Spinal cord (tissue), 10 donors: Measurements from ENCODE around the gene AMN. TPM values are rescaled to one million over a fixed set of nuclear protein-coding genes. Genes with fewer than 3 reads are reported as not detected.

ENCODE experiments used
- DNase-seq, 6 donors: peaks; one replicate each; pipeline versions ENCODE4 v3.0.0 to v3.0.0-alpha.2; 2013 to 2015; ENCODE audit warnings: low spot score in 6 of 6, low read depth in 4 of 6
- H3K27ac ChIP-seq: one replicate; pipeline ENCODE4 v1.5.1; 2013; ENCODE audit warnings: low read depth, low read length, control low read depth
- H3K27me3 ChIP-seq: one replicate; pipeline ENCODE4 v1.6.1; 2013; ENCODE audit warnings: low read length; ENCODE audit not compliant: control insufficient read depth, insufficient read depth
- H3K36me3 ChIP-seq: one replicate; pipeline ENCODE4 v1.6.1; 2013; ENCODE audit warnings: low read length; ENCODE audit not compliant: control insufficient read depth, insufficient read depth
- H3K4me1 ChIP-seq: one replicate; pipeline ENCODE4 v1.6.1; 2013; ENCODE audit warnings: low read length; ENCODE audit not compliant: control insufficient read depth, insufficient read depth
- H3K4me3 ChIP-seq: one replicate; pipeline ENCODE4 v1.5.1; 2013; ENCODE audit warnings: low read depth, low read length, control low read depth
- H3K9me3 ChIP-seq: one replicate; pipeline ENCODE4 v1.6.1; 2013; ENCODE audit warnings: low read length; ENCODE audit not compliant: control insufficient read depth, insufficient read depth
- WGBS: methylation state at CpG from one replicate; pipeline ENCODE4 v1.1.5; 2013; ENCODE audit warnings: missing lambda C conversion rate; ENCODE audit not compliant: insufficient coverage; 5-methylcytosine and 5-hydroxymethylcytosine counted together
- polyA plus RNA-seq, 2 donors: library from polyadenylated mRNA; unstranded; fragments of 120-200 nt; gene quantifications; one replicate each; pipeline ENCODE4 v1.2.1, GENCODE V29; 2013; ENCODE audit not compliant: insufficient read length in 2 of 2
- total RNA-seq, 2 donors: library from RNA; depleted of rRNA in 1 of 2; stranded (reverse); fragments of 120-200 nt in 1 of 2; fragments of >200 nt in 1 of 2; gene quantifications; one replicate each; pipeline versions ENCODE4 v1.2.3 to v1.2.4, GENCODE V29; 2013 to 2014
- donor health status: healthy.

Gene AMN
- total and polyA plus RNA-seq, 4 donors = 0.20 to 4.0 (median 1.5) TPM

GRCh38 chr14:102965282-102965681 is 42.8 kb downstream of the AMN start:
- Histone ChIP-seq H3K4me1 (peaks cover 15% of the 10 kb centered on the region), H3K4me3 (no peak overlapping the region), H3K27ac (no peak overlapping the region), H3K36me3 (peaks cover 87% of the 10 kb centered on the region), H3K9me3 (no peaks in the 10 kb centered on the region), H3K27me3 (no peaks in the 10 kb centered on the region)
- WGBS = no CpG with 5 or more reads among the region's 3 CpGs
- DNase-seq = no peak

GRCh38 chr14:102965971-102966655 is 43.6 kb downstream of the AMN start:
- H3K9me3 ChIP-seq = no peaks in the 10 kb centered on the region
- H3K4me1 ChIP-seq = peaks cover 15% of the 10 kb centered on the region
- H3K4me3 ChIP-seq = no peak overlapping the region
- WGBS = 93% methylated on average over 16 of the region's 20 CpGs
- no peak for DNase-seq
- H3K27ac ChIP-seq = no peak overlapping the region
- H3K36me3 ChIP-seq = peaks cover 78% of the 10 kb centered on the region
- H3K27me3 ChIP-seq = no peaks in the 10 kb centered on the region

DNA sequence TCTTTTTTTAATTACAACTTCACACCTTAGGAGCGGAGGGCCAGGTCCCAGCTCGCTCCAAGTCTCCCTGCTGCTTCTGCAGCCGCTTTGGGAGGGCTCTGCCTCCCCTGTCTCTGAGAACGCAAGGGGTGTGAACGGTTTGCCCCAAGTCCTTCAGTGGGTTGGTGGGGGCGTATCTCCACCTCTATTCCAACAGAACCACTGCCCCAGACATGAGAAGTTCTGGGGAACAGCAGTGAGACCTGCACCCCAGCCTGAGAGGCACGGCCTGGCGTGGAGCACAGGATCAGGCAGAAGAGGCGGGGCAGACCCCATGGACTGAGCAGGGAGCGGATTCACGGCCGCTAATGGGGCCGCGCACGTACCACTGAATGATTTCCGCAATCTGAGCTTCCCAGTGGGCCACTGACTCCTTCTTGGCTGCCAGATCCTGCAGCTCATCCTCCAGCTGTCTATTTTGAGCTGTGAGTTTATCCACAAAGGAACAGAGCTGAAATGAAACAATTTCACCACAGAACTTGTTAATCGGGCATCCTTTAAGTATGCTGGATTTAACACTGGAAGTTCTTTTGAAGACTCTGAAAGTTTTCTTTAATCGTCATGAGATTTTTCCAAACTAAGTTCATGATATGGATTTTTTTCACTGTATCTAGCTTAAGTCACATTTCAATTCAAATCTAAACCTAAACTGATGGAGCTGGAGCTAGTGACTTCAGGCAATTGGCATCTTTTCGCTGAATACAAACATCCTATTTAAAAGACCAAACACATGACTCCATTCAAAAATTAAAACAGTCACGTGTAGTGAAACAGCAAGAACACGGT is 44.4 kb downstream of the AMN start:
- no peak overlapping the region for H3K27ac ChIP-seq
- no peaks in the 10 kb centered on the region for H3K9me3 ChIP-seq
- H3K36me3 ChIP-seq = peaks cover 77% of the 10 kb centered on the region
- no peak for DNase-seq
- H3K4me3 ChIP-seq = no peak overlapping the region
- WGBS = 86% methylated on average over 17 of the region's 21 CpGs
- peaks cover 15% of the 10 kb centered on the region for H3K4me1 ChIP-seq
- H3K27me3 ChIP-seq = no peaks in the 10 kb centered on the region

DNA sequence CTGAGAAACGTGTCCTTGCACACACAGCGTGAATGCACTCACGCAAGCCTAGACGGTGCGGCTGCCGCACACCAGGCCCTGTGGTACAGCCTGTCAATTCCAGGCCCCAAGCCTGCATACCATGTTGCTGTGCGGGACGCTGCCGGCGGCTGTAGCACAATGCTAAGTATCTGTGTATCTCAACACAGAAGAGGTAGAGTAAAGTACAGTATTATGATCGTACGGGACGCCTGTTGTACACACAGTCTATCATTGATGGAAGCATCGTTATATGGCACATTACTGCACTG is 45.0 kb downstream of the AMN start:
- H3K36me3 ChIP-seq = peaks cover 77% of the 10 kb centered on the region
- no peak for DNase-seq
- H3K4me3 ChIP-seq = no peak overlapping the region
- H3K4me1 ChIP-seq = peaks cover 15% of the 10 kb centered on the region
- H3K27me3 ChIP-seq = no peaks in the 10 kb centered on the region
- H3K27ac ChIP-seq = no peak overlapping the region
- 78% methylated on average over 9 of the region's 14 CpGs for WGBS
- H3K9me3 ChIP-seq = no peaks in the 10 kb centered on the region

GRCh38 chr14:102968306-102968705 is 45.8 kb downstream of the AMN start:
- no peak for DNase-seq
- H3K36me3 ChIP-seq = peaks cover 78% of the 10 kb centered on the region
- H3K4me3 ChIP-seq = no peak overlapping the region
- no peaks in the 10 kb centered on the region for H3K27me3 ChIP-seq
- H3K9me3 ChIP-seq = no peaks in the 10 kb centered on the region
- H3K4me1 ChIP-seq = peaks cover 15% of the 10 kb centered on the region
- H3K27ac ChIP-seq = no peak overlapping the region
- WGBS = 96% methylated on average over 13 of the region's 13 CpGs

DNA sequence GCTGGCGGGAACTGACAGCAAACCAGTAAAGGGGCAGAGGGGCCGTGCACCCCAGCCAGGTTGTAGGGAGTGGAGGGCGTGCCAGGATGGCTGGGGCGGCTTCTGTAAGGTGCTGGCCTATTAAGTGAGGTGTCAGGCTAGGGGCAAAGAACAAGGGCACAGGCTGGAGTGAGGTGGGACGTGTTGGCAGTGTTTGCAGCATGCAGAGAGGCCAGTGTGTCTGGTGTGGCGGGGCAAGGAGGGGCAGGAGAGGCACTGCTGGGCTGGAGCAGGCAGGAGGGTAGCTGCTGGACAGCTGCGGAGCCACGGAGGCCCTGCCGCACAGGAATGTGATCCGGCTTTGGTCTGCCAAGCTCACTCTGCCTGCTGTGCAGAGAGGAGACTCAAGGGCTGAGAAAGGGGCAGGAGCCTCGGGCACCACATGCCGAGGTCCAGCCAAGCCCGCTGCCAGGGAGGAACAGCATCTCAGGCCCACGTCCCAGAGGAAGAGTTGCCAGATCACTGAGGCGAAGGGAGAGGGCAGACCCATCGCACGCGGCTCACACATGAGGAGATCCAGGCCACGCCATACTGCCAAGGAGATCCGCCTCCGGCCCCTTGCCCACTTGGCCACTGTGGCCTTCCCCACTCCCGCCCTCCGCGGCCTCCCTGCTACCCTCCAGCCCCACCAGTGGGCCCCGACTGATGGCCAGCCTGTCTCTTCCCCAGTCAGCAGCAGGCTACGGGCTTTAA is 46.8 kb downstream of the AMN start:
- Histone ChIP-seq H3K27me3 (no peaks in the 10 kb centered on the region), H3K36me3 (peaks cover 78% of the 10 kb centered on the region), H3K9me3 (no peaks in the 10 kb centered on the region), H3K4me3 (no peak overlapping the region), H3K4me1 (peaks cover 15% of the 10 kb centered on the region), H3K27ac (no peak overlapping the region)
- WGBS = 91% methylated on average over 25 of the region's 26 CpGs
- DNase-seq = no peak

- H3K4me3 ChIP-seq = no peak overlapping the region
- no peaks in the 10 kb centered on the region for H3K9me3 ChIP-seq
- no peak for DNase-seq
- peaks cover 15% of the 10 kb centered on the region for H3K4me1 ChIP-seq
- peaks cover 77% of the 10 kb centered on the region for H3K36me3 ChIP-seq
- WGBS = 83% methylated on average over 11 of the region's 11 CpGs
- H3K27ac ChIP-seq = no peak overlapping the region
- H3K27me3 ChIP-seq = no peaks in the 10 kb centered on the region
These were observed 47.4 kb downstream of the AMN start for GRCh38 chr14:102969901-102970300.

- H3K36me3 ChIP-seq = peaks cover 80% of the 10 kb centered on the region
These were observed 48.0 kb downstream of the AMN start for GRCh38 chr14:102970496-102970895.

DNA sequence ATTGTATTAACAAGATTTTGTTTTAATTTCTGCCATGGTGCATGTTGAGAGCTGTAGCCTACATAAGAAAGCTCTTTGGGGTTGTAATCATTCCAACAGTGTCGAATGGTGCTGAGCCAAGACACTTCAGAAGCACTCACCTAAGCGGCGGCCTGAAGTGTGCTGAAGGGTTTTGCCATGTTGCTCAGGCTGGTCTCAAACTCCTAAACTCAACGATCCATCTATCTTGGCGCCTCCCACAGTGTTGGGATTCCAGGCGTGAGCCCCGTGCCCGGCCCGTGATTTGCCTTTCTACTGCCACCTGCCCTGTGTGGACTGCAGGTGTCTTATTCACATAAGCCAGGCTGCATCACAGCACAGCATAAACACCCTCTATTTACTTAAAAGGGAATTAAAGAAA is 48.9 kb downstream of the AMN start:
- no peak overlapping the region for H3K4me3 ChIP-seq
- peaks cover 15% of the 10 kb centered on the region for H3K4me1 ChIP-seq
- no peaks in the 10 kb centered on the region for H3K9me3 ChIP-seq
- H3K36me3 ChIP-seq = peaks cover 82% of the 10 kb centered on the region
- WGBS = 82% methylated on average over 7 of the region's 9 CpGs
- H3K27me3 ChIP-seq = no peaks in the 10 kb centered on the region
- no peak for DNase-seq
- no peak overlapping the region for H3K27ac ChIP-seq

More at GRCh38 chr14:102970496-102970895, 48.0 kb downstream of the AMN start:
- DNase-seq = peak in 1 of 6 donors; percentile 88
- Histone ChIP-seq H3K27me3 (no peaks in the 10 kb centered on the region), H3K9me3 (no peaks in the 10 kb centered on the region), H3K4me3 (no peak overlapping the region), H3K4me1 (peaks cover 15% of the 10 kb centered on the region), H3K27ac (no peak overlapping the region)
- 74% methylated on average over 9 of the region's 10 CpGs for WGBS
